HG02885 (cell line): ENCODE data around the gene RNF144A.

Experiments used
- ATAC-seq: cut with Tn5 transposase; IDR thresholded peaks from one replicate; pipeline ENCODE4 v1.9.1; 2021; ENCODE audit warnings: mild to moderate bottlenecking; ENCODE audit not compliant: unreplicated experiment, poor library complexity

The RNF144A gene

GRCh38 chr2:7061450-7061789, 144.2 kb downstream of the RNF144A start:
- no peak for ATAC-seq

- ATAC-seq = no peak
Measured at GRCh38 chr2:7061921-7062320, 144.7 kb downstream of the RNF144A start.

DNA sequence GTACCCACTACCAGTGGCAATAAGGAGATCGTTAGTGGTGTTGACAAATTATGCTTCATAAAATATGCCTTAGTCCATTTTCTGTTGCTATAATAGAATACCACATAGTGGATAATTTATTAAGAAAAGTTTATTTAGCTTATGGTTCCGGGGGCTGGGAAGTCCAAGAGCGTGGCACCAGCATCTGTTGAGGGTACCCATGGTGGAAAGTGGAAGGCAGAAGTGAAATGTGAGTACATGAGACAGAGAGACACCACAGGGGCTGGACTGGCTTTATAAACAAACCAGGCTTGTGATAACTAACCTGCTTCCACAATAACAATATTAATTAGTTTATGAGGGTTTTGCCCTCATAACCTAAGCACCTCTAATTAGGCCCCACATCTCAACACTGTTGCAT, 146.6 kb downstream of the RNF144A start:
- no peak for ATAC-seq

- ATAC-seq = no peak
Measured at GRCh38 chr2:7068457-7068856, 151.2 kb downstream of the RNF144A start.

DNA sequence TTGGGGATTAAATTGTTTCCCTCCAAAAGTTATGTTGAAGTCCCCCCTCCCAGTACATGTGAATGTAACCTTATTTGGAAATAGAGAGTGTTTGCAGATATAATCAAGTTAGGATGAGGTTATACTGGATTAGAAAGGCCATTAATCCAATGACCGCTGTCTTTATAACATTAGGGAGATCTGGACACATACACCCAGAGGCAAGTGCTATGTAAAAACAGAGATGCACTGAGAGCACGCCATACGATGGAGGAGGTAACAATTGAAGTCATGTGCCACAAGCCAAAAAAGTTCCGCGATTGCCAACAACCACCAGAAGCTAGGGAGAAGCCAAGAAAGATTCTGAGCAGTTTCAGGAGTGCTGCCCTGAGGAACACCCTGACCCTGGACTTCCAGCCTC, 153.3 kb downstream of the RNF144A start:
- no peak for ATAC-seq

DNA sequence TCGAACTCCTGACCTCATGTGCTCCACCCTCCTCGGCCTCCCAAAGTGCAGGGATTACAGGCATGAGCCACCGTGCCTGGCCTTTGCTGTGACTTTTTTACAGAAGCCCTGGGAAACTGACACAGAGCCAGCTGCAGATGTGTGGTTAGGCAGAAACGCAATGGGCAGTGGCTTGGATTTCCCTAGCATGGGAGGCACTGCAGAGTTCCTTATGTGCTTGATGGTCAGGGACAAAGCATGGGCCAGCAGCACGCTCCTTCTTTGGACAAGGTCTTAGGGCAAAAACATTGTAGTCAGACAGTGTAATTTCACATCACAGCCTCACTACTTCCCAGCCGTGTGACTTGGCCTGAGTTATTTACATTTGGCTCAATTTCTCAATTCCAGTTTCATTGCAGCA, 153.9 kb downstream of the RNF144A start:
- no peak for ATAC-seq

GRCh38 chr2:7071916-7072556, 154.8 kb downstream of the RNF144A start:
- ATAC-seq = no peak

DNA sequence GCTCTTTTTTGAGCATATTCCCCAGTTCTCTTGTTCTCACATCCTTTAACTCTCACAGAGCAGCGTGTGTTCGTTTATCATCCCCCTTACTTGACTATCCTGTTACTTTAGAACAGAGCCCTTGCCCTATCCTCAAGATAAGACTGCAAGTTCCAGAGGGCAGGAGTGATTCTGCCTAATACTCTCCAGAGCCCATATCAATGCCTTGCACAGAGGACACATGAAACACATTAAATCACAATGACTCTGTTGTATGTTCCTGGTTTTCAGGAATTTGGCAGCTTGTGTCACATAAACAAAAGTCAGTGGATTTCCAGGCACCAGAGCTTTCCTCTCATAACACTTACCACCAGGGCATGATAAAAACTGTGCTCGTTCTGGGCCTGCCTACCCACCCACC, 156.7 kb downstream of the RNF144A start:
- ATAC-seq = no peak

DNA sequence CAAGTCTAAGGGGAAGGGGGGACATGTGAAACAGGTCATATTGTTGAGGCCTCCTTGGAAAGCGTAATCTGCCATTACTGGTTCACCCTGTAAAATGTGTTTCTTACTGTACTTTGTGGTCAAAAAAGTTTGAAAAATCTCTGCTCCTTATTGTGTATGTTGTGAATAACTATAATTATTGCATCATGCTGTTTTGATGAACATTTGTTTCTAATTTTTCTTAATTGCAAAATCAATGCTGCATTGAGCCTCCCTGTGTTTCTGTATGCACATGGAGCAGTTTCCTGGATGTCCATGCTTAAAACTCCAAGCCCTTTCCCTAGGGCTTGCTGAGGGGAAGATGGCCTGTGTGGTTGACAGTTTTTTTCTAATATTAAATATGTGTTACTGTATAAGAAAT, 158.6 kb downstream of the RNF144A start:
- ATAC-seq = no peak

DNA sequence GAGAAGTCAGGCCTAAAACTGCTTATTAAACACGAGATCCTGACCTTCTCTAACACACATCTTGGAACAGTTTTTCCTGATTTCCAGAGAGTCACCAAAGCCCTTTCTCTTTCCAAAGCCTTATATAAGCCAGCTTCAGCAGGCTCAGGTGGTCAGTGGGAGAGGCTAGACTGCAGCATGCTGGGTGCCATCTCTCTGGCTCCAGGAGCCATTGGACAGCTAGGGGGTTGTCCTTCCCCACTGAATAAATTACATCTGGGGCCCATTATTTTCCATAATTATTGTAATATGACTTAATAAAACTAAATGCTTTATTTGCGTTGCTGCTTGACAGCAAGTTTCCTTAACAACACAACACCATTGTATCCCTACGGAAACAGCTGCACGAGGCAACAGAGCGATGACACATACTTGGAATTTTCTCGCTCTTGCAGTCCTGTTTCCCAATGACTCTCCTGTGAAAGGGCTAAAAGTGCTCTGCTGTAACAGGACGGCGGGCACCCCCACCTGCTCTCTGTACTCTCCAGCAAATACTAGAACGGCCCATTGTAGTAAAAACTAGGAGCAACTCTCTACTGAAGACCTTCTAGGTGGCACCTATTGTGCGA, 160.6 kb downstream of the RNF144A start:
- no peak for ATAC-seq

DNA sequence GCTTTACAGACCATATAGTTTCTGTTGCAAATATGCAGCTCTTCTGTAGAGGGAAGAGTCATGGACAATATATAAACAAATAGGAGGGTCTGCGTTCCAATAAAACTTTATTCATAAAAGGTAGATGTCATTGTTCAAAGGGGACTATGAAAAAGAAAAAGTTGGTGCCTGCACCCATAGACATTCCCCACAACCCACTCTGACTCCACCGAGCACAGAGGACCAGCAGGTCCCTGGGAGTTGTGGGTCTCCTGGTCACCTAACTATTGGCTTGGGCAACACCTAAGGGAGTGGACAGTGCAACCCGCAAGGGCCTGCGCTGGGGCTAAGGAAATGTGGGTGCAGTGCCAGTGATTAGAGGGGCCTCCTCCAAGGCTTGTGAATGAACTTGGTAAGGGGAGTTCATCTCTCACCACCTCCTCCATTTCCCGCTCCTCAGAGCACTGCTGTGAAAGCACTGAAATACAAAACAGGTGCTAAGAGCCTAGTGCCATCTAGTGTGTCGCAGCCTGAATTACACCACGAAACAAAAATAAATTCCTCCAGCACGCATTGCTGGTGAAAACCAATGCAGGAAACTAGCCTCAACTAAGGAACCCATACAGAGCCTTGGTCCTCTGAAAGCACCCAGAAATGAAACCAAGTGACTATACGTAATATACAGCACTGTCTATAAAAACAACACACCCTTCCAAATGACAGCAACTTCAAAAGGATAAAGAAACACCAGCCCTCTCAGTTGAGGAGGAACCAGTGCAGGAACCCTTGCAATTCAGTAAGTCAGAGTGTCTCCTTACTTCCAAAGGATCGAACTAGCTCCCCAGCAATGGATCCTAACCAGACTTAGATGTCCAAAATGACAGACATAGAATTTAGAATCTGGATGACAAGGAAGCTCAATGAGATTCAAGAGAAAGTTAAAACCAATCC, 166.6 kb downstream of the RNF144A start:
- peak; percentile 89 for ATAC-seq

GRCh38 chr2:7084601-7085000, 167.4 kb downstream of the RNF144A start:
- no peak for ATAC-seq

DNA sequence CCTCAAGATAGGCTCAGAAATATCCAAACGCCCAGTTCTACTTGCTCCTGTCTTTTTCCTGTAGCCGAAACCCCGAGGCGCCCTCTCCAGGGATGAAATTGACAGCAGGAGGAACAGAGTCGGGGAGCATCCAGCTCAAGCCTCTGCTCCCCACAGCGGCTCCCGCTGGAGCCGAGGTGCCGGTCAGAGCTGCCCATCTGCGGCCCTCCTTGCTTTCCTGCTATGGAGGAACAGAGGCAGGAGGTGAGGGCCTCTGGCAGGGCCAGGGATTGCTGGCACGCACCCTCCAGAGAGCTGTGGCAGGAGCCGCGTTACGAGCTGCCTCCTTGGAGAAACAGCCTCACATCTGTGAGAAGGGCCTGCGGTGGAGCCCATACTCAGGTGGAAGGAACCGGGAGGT, 172.1 kb downstream of the RNF144A start:
- no peak for ATAC-seq

- ATAC-seq = no peak
Measured at GRCh38 chr2:7089898-7090510, 172.8 kb downstream of the RNF144A start.

- no peak for ATAC-seq
Measured at GRCh38 chr2:7093376-7093775, 176.2 kb downstream of the RNF144A start.
